Thyroid gland (tissue), 4 donors: ENCODE results near the gene INTS11. TPM values are rescaled to one million over a fixed set of nuclear protein-coding genes. Genes with fewer than 3 reads are reported as not detected.

ENCODE experiments used
- DNase-seq, 2 donors: peaks; one replicate each; pipeline ENCODE4 v3.0.0-alpha.2; 2019
- H3K27ac ChIP-seq, 3 donors: fragments of 200-600 bp; sonication (generic); 1 replicate in 2 of 3; 2 replicates in 1 of 3; pipeline ENCODE4 v1.5.1; 2016 to 2019; ENCODE audit warnings: mild to moderate bottlenecking in 1 of 3, moderate library complexity in 1 of 3
- H3K27me3 ChIP-seq: fragments of 200-600 bp; sonication (generic); one replicate; pipeline ENCODE4 v1.5.1; 2019
- H3K36me3 ChIP-seq, 2 donors: fragments of 200-600 bp; sonication (generic); one replicate each; pipeline ENCODE4 v1.5.1; 2016 to 2019
- H3K4me1 ChIP-seq, 2 donors: fragments of 200-600 bp; sonication (generic); one replicate each; pipeline ENCODE4 v1.5.1; 2017 to 2019
- H3K4me3 ChIP-seq, 3 donors: fragments of 200-600 bp; sonication (generic); replicated peaks in 1 of 3; 1 replicate in 2 of 3; 2 replicates in 1 of 3; pipeline ENCODE4 v1.5.1; 2016; ENCODE audit warnings: mild to moderate bottlenecking in 1 of 3
- H3K9me3 ChIP-seq: fragments of 200-600 bp; sonication (generic); one replicate; pipeline ENCODE4 v1.5.1; 2017
- CTCF ChIP-seq, 6 experiments: fragments of 200-600 bp in 3 of 6; fragments of 450-650 bp in 3 of 6; sonication (generic) in 3 of 6; IDR thresholded peaks; one replicate each; pipeline ENCODE4 v1.5.1; 2016 to 2019; ENCODE audit warnings: antibody characterized with exemption in 6 of 6, mild to moderate bottlenecking in 2 of 6, inconsistent platforms in 1 of 6, moderate library complexity in 1 of 6
- POLR2A ChIP-seq, 2 donors: fragments of 450-650 bp; IDR thresholded peaks; one replicate each; pipeline ENCODE4 v1.6.1; 2017; ENCODE audit warnings: antibody characterized with exemption in 2 of 2, mild to moderate bottlenecking in 2 of 2, moderate library complexity in 1 of 2
- WGBS, 2 donors: methylation state at CpG; one replicate each; pipeline ENCODE4 v1.1.5; 2017; 5-methylcytosine and 5-hydroxymethylcytosine counted together
- intact Hi-C: fragments of 100-400 bp; cut with DNase I; formaldehyde crosslinking; loops from one replicate; pipeline ENCODE4 v1.15.1; 2023
- total RNA-seq, 4 donors: library from RNA; depleted of rRNA; stranded (reverse); fragments of >200 nt; gene quantifications; one replicate each; pipeline ENCODE4 v1.2.3, GENCODE V29; 2016

Gene INTS11
- total RNA-seq, 4 donors from 2014 or later: 68.9 to 116 (median 94.7) TPM

- intact Hi-C loops: no loop called here
- WGBS, 2 donors: 72 to 73% methylated on average over 11 to 27 of the region's 41 CpGs
- Histone ChIP-seq H3K27me3 (no peaks in the 10 kb centered on the region), H3K36me3 (peaks cover 6 to 15% of the 10 kb centered on the region in 2 donors), H3K4me3 (no peak within 1 kb of the TSS), H3K4me1 (peaks cover 0 to 11% of the 10 kb centered on the region in 2 donors), H3K27ac (no peak within 1 kb of the TSS), H3K9me3 (no peaks in the 10 kb centered on the region)
- TF ChIP-seq POLR2A (IDR thresholded peaks at IDR 0.05) (no peak), CTCF (IDR thresholded peaks at IDR 0.05) (no peak)
- no peak for DNase-seq
Measured at GRCh38 chr1:1331068-1331965, 6.9 kb upstream of the INTS11 start, which contains the start of gene TAS1R3. TSS of gene TAS1R3 (plus strand) at chr1:1331280. CDS start at chr1:1331346, 66 bp downstream.

GRCh38 chr1:1330366-1331067 is 6.1 kb upstream of the INTS11 start:
- Histone ChIP-seq H3K27ac (no peak overlapping the region), H3K36me3 (peaks cover 6 to 12% of the 10 kb centered on the region in 2 donors), H3K4me1 (peaks cover 5 to 19% of the 10 kb centered on the region in 2 donors), H3K27me3 (no peaks in the 10 kb centered on the region), H3K4me3 (no peak overlapping the region), H3K9me3 (no peaks in the 10 kb centered on the region)
- intact Hi-C loops: no loop called here
- TF ChIP-seq CTCF (IDR thresholded peaks at IDR 0.05): no peak
- TF ChIP-seq POLR2A (IDR thresholded peaks at IDR 0.05): no peak
- DNase-seq: no peak
- WGBS, 2 donors: 67 to 77% methylated on average over 8 to 10 of the region's 15 CpGs

- H3K9me3 ChIP-seq: no peaks in the 10 kb centered on the region
- WGBS, 2 donors: 91 to 92% methylated on average over 43 to 58 of the region's 58 CpGs
- peaks cover 6 to 12% of the 10 kb centered on the region in 2 donors for H3K36me3 ChIP-seq
- TF ChIP-seq POLR2A (IDR thresholded peaks at IDR 0.05) (no peak), CTCF (IDR thresholded peaks at IDR 0.05) (no peak)
- H3K27ac ChIP-seq: no peak overlapping the region
- no peak overlapping the region for H3K4me3 ChIP-seq
- intact Hi-C loops: loop anchor here (10.0 kb wide), 1 partner anchor 55 kb away; the partner anchor contains the start of gene UBE2J2
- H3K27me3 ChIP-seq: no peaks in the 10 kb centered on the region
- DNase-seq: no peak
- H3K4me1 ChIP-seq: peaks cover 12 to 24% of the 10 kb centered on the region in 2 donors
Measured at GRCh38 chr1:1329304-1330210, 5.1 kb upstream of the INTS11 start.

GRCh38 chr1:1328254-1328653 is 3.8 kb upstream of the INTS11 start:
- WGBS, 2 donors: 89% methylated on average over 9 of the region's 15 CpGs; no CpG with 5 or more reads in 1 of the 2 donors
- Histone ChIP-seq H3K36me3 (peaks cover 6 to 12% of the 10 kb centered on the region in 2 donors), H3K27ac (no peak overlapping the region), H3K4me3 (no peak overlapping the region), H3K9me3 (no peaks in the 10 kb centered on the region), H3K4me1 (peaks cover 12 to 28% of the 10 kb centered on the region in 2 donors), H3K27me3 (no peaks in the 10 kb centered on the region)
- TF ChIP-seq CTCF (IDR thresholded peaks at IDR 0.05): no peak
- no peak for TF ChIP-seq POLR2A (IDR thresholded peaks at IDR 0.05)
- DNase-seq: no peak
- intact Hi-C loops: loop anchor here (10.0 kb wide), 1 partner anchor 53 kb away; the partner anchor contains the start of gene UBE2J2
